ENCODE measurements around the gene AMFR. TPM values are rescaled to one million over a fixed set of nuclear protein-coding genes. Genes with fewer than 3 reads are reported as not detected.
A peak's percentile ranks its signal among the peaks of the same experiment; 100 is the strongest.

AMFR gene
- total and polyA plus RNA-seq, 2 of the 8 experiments (the other 6 are each of a cell fraction or from before 2014, with no cell fraction given): 18.6 to 21.7 TPM

DNA sequence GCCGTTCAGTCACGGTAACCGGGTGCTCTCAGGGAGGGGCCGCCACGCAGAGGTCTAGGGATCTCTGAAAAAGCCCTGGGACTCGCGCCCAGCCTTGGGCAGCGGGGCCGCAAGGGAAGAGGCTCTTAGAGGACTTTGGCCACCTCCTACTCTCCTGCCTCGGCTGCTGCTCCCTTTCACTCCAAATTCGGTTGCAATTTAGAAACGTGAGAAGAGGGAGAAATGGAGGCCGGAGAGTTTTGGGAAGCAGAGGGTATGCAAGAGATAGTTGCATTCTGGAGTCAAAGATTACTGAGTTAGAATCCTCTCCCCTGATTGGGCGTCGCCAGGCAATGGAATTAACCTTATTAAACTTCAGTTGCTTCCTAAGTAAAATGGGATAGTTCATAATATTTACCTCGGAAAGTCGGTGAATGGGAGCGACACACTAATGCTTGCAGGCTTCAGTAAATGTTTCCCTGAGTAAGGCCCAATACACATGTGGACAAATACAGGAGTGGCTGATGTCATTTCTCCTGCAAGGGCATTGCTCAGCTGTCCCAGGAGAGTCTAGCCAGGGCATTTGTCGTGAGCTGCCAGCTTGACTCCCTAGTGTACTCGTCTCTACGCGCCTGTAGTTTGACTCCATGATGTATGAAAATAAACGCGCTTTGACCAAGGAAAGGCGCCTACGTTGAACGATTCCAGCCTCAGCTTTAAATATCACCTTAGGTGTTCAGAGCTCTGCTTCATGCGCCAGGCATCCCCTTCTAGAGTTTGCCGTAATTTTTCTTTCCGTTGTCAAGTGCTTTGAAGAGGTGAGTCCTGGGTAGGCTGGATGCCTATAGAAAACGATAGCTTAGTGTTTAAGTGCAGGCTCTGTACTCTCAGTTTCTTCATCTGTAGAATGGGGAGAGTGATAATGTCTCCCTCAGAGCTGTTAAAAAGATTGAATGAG lies 26.7 kb upstream of the AMFR start:
- Histone ChIP-seq H3K27ac (ENCODE audit: low read depth, low read length) (peak overlapping the region; percentile 79), H3K9ac (replicated peaks in 1 of 4; ENCODE audit: extremely low read depth in 1 of 4, low read depth in 3 of 4, low read length in 3 of 4) (peak overlapping the region; percentile 80 to 92 (median 84)), H3K18ac (ENCODE audit: extremely low read depth, low read length) (no peak overlapping the region; the same call in 1 of the 2 replicates), H4K8ac (ENCODE audit: extremely low read depth, insufficient read depth, low read length) (no peak overlapping the region), H3K4ac (replicated peaks; ENCODE audit: insufficient read length, low read depth, low read length) (no peak overlapping the region), H2BK5ac (ENCODE audit: low read depth, low read length) (peak overlapping the region; percentile 28; the same call in 1 of the 2 replicates), H4K91ac (replicated peaks; ENCODE audit: insufficient read length, low read length) (no peak overlapping the region), H2AFZ (ENCODE audit: low read length) (peak overlapping the region; percentile 40), H3K79me1 (ENCODE audit: low read depth, low read length) (peaks cover 5% of the 10 kb centered on the region), H3K36me3 (ENCODE audit: control insufficient read depth in 2 of 4, insufficient read depth in 4 of 4, low read length in 3 of 4) (peaks cover 9 to 41% (median 25%) of the 10 kb centered on the region in 4 experiments), H2BK120ac (replicated peaks; ENCODE audit: low read depth, low read length) (no peak overlapping the region), H3K9me3 (ENCODE audit: insufficient read depth in 2 of 2, low read depth in 1 of 2, low read length in 1 of 2) (no peaks in the 10 kb centered on the region), H3K4me2 (ENCODE audit: insufficient read depth in 1 of 2, low read depth in 2 of 2, low read length in 2 of 2) (peak overlapping the region; percentile 85 to 91), H3K23ac (ENCODE audit: insufficient read length) (no peak overlapping the region), H4K5ac (ENCODE audit: insufficient read length, low read depth, low read length) (no peak overlapping the region), H2AK5ac (ENCODE audit: low read depth, low read length) (no peak overlapping the region), H3K56ac (replicated peaks; ENCODE audit: insufficient read length, low read depth, low read length) (no peak overlapping the region), H3K4me3 (ENCODE audit: extremely low read depth in 1 of 4, insufficient read depth in 2 of 4, low read depth in 3 of 4, low read length in 4 of 4) (peak overlapping the region; percentile 82 to 97 (median 94)), H3K14ac (ENCODE audit: insufficient read length) (no peak overlapping the region), H2BK15ac (ENCODE audit: low read length) (no peak overlapping the region), H3K79me2 (ENCODE audit: control insufficient read depth in 1 of 2, insufficient read depth in 2 of 2, low read length in 2 of 2) (peaks cover 31 to 63% of the 10 kb centered on the region in 2 experiments), H2BK12ac (ENCODE audit: low read depth, low read length) (no peak overlapping the region), H3K27me3 (replicated peaks in 1 of 4; ENCODE audit: control insufficient read depth in 3 of 4, extremely low read depth in 1 of 4, insufficient read depth in 3 of 4, low read length in 3 of 4) (no peaks in the 10 kb centered on the region), H2BK20ac (ENCODE audit: low read length) (no peak overlapping the region), H3K4me1 (replicated peaks in 1 of 4; ENCODE audit: control insufficient read depth in 3 of 4, insufficient read depth in 4 of 4, low read length in 3 of 4) (peaks cover 0 to 11% (median 2%) of the 10 kb centered on the region in 4 experiments; a peak in 3 of 7 replicates), H4K20me1 (replicated peaks in 1 of 2; ENCODE audit: control insufficient read depth in 1 of 2, insufficient read depth in 2 of 2, low read length in 2 of 2) (peaks cover 4 to 6% of the 10 kb centered on the region in 2 experiments), H3K23me2 (ENCODE audit: low read depth, low read length) (peaks cover 7% of the 10 kb centered on the region)
- ChIA-PET CTCF (ENCODE audit: partially characterized antibody) (no interaction called here), POLR2A (ENCODE audit: partially characterized antibody) (interaction anchor here (0.6 to 3.1 kb wide), 15 partner anchors 10 to 574 kb away, joined by 3 to 13 read pairs (median 3); partner anchors contain the start of gene MT1H)
- 13% methylated on average over 29 of the region's 31 CpGs; no CpG with 5 or more reads in 1 of the 2 experiments for WGBS, 2 experiments (ENCODE audit: extremely low coverage in 1 of 2, insufficient coverage in 1 of 2, insufficient read length in 1 of 2, insufficient replicate concordance in 2 of 2, low coverage in 1 of 2, low lambda C conversion rate in 2 of 2, missing lambda C conversion rate in 1 of 2)
- peak in 1 of 2 experiments; percentile 58; a peak in 2 of 3 replicates for TF ChIP-seq POLR2A (IDR thresholded peaks at IDR 0.05; ENCODE audit: control extremely low read depth in 1 of 2, low read depth in 2 of 2, low read length in 2 of 2)
- no peak for TF ChIP-seq HDAC6 (IDR thresholded peaks at IDR 0.05; ENCODE audit: low read depth, low read length)
- TF ChIP-seq KDM5A (IDR thresholded peaks at IDR 0.05; ENCODE audit: low read length): peak; percentile 30; the same call in 1 of the 2 replicates
- peak; percentile 88 for TF ChIP-seq KDM1A (IDR thresholded peaks at IDR 0.05; ENCODE audit: borderline replicate concordance, low read length)
- peak; percentile 41 for TF ChIP-seq SAP30 (IDR thresholded peaks at IDR 0.05; ENCODE audit: insufficient read depth, insufficient replicate concordance, low read length)
- DNase-seq (ENCODE audit: low read depth in 1 of 2, low spot score in 2 of 2) (no peak), FAIRE-seq (no peak)
